DMS79 (cell line): ENCODE measurements around the gene STEAP1B.
"Not testable (repeated sequence)": the region's sequence is repeated elsewhere in the genome, so short reads cannot be mapped to it uniquely, and the experiment has no call there.

ENCODE experiments used
- DNase-seq: peaks from one replicate; lab custom pipeline; 2025; lab: John Stamatoyannopoulos, UW

STEAP1B gene

DNA sequence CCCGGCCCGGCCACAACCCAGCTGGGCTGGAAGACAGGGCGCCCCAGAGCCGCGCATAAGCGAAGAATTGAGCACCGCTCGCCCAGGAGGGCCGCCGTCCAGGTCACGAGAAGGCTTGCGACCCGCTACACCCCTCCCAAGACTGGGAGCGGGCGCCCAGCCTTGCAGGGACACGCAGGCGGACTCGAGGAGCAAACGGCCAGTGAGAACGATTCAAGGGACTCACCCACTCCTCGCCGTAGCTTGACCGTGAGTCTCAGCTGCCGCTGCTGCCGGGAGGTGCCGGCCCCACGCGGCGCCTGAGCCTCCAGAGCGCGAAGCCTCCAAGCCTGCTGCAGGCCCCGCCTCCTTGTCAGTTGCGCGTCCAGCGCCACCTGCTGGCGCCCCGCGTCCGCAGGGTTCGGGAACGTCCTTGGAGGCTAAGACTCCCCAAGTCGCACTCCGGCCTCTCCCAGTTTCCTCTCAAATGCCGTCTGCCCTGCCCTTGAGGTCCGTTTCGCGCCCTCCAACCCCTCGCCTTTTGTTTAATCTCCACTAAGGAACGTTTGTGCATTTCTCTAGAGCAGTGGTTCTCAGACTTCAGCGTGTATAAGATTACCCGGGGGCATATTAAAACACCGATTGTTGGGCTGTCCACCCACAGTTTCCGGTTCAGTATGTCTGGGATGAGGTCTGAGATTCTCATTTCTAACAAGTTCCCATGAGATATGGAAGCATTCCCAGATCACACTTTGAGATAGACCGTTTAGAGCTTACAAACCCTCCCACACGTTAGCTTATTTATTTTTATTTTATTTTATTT, at the start of gene STEAP1B:
Gene STEAP1B (minus strand): TSS at position 301 of the 802 bp plus-strand sequence. CDS start 5,333 bp downstream, outside the sequence.
- not testable (repeated sequence) for DNase-seq

DNA sequence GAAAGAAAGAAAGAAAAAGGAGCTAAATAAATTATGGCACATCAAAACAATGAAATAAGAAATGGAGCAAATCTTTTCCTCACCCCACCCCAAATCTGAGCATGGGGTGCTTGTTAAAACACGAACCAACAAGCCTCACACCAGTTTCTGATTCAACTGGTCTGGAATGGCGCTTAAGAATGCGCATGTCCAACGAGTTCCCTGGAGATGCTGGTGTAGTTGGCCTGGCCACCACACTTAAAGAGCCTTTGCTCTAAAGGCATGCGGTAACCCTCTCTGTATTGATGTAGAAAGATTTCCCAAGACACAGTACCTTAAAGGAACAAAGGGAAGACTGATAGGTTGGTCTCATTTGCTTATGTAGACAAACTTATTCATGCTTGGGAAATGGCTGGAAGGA, 49.1 kb upstream of the STEAP1B start:
- DNase-seq: no peak

DNA sequence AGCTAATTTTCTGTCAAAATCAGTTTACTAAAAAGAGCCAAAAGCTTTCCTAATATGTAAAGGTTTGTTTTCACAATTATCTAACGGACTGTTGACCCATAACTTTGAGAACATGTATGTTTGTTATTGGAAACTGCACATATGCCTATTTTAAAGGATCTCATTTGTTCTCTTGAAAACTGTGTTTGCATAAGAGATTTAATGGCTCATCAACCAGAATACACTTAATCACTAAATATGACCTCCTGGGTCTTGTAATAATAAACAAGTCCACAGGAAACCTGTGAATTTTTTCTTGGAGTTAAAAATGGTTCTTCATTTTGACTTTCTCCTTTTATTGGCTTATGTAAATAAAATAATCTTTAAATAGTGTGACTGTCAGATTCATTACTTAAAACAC, 48.3 kb upstream of the STEAP1B start:
- DNase-seq: no peak

DNA sequence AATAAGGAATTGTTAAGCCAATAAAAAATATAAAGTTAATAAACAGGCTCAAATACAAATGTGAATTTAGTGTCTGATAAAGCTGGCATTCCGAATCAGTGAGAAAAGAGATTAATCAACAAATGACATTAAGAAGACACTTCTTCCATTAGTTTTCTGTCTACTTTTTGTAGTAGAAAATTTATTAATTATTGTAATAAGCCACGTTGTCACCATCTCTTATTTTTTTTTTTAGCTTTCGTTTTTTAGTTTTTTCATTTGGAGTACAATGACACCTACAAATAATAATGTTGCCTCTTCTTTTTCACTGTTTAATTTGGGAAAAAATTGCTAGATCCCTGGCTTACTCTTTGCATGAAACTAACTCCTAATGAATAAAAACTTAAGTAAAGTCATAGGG, 46.8 kb upstream of the STEAP1B start:
- DNase-seq: no peak

DNA sequence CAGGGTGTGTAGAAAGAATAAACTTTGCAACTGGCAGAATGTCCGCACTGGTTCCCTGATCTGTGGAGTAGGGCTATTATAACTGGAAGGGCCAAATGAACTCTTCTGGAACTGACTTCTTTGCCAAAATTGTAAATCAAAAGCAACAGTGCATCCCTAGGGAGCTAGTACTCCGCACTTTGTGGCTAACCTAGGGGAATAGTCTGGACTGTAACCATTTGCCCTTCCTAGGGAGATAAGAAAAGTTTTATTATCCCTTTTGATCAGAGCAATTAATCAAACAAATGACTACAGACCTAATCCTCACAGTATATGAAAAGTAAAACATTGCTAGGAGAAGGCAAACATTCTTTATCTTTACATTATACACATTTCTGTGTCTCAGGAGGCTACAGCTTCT, 45.5 kb upstream of the STEAP1B start:
- DNase-seq: no peak

DNA sequence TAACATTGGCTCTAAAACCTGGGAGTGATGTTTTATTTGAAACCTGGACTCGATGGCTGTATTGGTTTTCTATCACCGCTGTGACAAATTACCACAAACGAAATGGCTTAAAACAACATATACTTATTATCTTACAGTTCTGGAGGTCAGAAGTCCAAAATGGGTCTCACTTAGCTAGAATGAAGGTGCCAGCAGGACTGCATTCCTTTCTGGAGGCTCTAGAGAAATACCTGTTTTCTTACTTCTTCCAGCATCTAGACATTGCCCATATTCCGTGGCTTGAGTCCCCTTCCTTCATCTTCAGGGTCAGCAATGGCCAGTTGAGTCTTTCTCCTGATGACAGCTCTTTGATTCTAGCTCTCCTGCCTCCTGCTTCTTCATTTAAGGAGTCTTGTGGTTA, 44.3 kb upstream of the STEAP1B start:
- no peak for DNase-seq

DNA sequence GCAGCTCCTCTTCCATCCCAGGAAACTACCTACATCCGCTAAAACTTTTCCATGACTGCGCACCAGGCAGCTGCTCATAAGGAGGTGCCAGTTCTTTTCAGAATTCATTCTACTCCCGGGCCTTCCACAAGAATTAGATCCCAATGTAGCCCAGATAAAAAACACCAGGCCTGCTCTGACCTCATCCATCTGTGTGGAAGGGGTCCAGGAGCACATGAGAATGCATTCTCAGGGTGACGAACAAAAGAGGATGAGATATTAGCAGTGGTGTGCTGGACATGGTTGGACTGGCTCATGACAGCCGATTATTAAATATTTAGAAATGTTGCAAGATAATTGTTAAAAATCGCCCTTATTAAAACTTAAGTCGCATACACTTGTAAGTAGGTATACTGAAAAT, 43.2 kb upstream of the STEAP1B start:
- no peak for DNase-seq

DNA sequence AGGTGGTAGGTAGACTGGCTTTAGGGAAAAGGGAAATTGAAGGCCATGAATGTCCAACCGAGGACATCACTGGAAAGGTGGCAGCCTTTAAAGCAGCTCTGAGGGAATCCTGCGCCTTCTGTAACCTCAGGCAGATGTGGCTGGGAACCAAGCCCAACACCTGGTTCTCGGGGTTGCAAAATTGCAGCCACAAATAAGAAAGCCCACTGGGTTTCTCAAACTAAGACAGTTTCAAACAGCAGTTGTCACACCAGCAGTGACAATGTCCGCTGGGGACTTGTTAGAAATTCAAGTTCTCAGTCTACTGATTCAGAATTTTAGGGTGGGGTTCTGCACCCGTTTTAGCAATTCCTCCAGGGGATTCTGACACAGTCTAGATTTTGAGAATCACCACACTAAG, 42.7 kb upstream of the STEAP1B start:
- no peak for DNase-seq

DNA sequence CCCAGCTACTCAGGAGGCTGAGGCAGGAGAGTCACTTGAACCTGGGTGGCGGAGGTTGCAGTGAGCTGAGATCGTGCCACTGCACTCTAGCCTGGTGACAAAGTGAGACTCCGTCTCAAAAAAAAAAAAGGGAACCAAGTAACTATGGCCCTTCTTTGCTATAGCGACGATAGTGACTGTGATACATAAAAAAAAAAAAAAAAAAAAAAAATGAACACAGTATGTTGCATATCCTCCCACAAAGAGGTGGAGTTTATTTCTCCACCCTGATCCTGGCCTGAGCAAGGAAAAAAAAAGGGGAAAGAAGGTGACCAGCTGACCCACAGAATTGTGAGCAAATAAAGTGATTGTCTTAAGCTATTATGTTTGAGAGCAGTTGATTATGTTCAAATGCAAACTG, 42.3 kb upstream of the STEAP1B start:
- no peak for DNase-seq

DNA sequence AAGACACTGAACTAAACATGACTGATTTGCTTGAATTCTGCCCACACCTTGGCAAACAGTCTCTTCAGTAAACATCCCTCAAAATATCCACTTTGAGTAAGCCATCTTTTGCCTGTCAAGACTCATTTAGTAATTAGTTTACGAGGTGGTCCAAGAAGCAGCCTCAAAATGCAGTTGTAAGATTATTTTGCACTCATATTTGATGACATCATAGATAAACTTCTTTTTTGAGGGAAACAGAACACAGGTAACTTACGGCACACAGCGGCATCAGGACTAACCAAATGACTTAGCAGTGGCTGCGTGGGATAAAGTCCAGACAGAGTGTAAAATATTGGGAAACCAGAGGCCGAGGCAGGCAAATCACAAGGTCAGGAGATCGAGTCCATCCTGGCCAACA, 41.8 kb upstream of the STEAP1B start:
- DNase-seq: no peak

DNA sequence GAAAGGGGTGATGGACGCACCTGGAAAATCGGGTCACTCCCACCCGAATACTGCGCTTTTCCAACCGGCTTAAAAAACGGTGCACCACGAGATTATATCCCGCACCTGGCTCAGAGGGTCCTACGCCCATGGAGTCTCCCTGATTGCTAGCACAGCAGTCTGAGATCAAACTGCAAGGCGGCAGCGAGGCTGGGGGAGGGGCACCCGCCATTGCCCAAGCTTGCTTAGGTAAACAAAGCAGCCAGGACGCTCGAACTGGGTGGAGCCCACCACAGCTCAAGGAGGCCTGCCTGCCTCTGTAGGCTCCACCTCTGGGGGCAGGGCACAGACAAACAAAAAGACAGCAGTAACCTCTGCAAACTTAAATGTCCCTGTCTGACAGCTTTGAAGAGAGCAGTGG, 28.5 kb upstream of the STEAP1B start:
- not testable (repeated sequence) for DNase-seq

DNA sequence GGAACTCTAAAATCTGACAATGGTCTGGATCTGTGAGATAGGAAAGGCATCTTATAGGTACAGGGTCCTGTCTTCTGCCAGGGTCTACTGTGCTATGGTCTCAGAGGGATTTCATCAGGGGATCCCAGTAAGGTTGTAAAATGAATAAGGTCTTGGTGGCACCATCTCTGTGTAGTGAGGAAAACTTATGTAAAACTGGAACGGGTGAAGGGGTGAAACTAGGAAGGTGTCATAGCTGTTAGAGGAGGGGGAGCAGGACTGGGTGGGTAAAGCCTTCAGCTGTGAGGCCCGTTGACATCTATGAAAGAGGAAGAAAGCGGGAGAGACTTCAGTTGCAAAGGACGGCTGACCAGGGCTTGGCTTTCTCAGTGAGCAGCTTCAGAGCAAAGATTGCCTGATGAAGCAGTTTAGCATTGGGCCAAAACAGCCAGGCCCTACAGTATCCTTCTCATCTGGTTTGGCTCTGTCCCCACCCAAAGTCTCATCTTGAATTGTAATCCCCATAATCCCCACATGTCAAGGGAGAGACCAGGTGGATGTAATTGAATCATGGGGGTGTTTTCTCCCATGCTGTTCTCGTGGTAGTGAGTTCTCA, 24.5 kb upstream of the STEAP1B start:
- not testable (repeated sequence) for DNase-seq

DNA sequence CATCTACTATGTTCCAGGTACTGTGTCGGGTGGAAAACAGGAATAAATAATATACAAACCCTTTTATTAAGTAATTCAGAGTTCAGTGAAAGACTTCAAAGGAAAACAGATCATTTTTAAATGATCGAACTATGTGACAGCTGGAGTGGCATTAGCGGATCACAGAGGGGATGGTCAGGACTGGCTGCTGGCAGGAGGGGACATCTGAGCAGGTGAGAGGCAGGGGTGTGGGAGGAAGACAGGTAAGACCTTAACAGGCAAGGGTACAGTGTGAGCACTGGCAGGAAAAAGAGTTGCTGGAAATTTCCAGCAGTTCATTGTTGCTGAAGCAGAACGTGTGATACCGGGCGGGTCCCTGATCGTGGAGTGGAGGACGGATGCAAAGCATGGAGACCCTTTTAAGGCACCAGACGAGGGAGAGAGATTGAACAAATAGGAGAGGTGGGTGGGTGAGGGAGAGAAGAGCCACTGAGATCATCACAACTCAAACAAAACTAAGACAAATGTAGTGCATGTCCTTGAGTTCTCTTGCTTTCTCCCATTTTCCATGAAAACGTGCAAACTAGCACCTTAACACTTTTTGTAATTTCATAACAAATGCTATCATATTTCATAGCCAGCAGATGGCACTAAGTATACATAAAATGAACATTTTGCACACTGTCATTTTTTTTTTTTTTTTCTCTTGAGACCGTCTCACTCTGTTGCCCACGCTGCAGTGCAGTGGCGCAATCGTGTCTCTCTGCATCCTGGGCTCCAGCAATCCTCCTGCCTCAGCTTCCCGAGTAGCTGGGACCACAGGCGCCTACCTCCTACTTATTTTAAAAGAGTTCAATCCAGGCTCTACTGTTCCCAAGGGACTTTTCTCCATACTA, 23.7 kb upstream of the STEAP1B start:
- DNase-seq: not testable (repeated sequence)

DNA sequence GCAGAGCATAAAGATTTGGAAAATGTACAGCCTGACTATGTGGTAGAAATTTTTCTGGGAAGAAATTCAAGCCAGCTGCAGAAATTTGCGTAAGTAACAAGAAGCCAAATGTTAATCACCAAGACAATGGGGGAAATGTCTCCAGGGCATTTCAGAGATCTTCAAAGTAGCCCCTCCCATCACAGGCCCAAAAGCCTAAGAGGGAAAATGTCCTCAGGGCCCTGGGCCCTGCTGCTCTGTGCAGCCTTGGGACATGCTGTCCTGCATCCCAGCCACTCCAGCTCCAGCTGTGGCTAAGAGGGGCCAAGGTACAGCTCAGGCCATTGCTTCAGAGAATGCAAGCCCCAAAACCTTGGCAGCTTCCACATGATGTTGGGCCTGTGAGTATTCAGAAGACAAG, 19.6 kb upstream of the STEAP1B start:
- DNase-seq: not testable (repeated sequence)

DNA sequence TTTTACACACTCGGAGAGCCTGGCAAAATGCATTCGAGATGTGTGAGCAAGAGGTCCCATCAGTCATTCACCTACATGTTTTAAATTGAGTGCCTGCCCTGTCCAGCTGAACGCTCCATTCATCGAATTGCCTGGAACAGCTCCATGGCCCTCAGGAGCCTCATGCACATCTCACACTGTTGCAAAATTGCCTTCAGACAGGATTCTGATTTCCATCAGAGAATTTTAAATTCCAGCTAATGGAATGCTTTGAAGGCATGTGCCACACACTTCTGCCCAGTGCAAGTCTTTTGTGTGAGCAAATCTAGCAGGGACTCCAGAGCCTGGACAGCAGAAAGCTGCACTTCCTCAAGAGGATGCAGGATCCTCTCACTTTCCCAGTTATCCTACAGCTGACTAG, 17.0 kb upstream of the STEAP1B start:
- not testable (repeated sequence) for DNase-seq

DNA sequence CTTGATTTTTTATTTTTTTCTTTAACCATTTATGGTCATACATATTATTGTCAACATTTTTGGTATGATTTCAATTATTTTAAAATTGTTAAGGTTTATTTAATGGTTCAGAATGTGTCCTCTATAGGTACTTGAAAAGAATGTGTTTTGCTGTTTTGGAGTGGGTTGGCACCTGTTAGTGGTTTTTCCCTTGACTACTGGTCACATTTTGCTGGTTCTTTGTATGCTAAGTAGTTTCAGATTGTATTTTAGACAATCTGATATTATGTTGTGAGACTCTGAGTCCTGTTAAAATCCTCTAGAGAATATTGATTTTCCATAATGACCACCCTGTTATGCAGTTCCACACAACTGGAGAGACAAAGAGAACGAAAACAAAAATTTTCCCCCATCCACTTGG, 15.0 kb upstream of the STEAP1B start:
- not testable (repeated sequence) for DNase-seq

DNA sequence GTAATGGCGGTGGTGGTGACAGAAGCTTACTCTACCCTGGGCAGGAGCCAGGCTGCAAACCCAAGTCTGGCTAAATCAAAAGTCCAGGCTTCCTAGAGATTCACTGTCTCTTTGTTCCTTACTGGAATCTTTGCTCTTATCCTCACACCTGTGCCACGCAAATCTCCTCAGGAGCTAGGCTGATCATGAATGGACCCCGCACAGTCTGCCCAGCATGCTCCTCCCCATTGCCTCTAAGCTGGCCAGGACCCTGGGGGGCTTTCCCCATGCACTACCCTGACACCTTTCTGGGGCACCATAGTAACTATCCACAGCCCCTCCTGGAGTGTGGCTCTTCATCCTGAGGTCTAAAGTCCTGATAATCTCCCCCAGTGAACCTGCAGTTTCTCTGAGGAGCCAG, 7.3 kb upstream of the STEAP1B start:
- DNase-seq: not testable (repeated sequence)

DNA sequence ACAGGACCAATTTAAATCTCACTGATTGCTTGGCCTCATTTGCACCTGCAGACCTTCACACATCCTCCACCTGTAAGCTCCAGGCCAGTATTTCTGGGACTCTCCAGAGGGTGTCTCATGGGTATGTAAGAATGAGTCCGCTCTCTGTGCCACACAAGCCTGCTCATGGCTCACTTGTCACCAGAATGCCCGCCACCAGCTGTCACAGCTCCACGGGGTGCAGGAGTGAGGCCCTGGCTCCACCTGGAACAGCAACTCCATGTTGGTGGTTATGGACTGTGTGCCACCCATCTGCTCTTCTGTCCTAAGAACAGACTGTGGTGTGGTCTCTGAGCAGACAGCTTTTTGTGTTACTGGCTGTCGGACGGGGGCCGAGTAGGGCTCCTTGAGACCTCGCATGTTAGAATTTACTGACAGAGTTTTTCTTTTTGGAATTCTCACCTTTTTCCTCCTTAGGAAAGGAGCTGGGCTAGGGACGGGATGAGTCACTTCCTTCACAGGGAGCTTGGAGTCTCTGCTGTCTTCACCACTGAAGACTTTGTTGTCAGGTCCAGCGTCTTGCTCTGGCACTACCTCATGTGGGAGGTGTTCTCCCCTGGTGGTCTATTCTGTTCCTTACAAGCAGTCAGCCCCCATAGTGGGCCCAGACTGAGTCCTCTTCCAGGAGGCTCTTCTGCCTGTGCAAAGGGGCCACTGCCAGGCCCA, 6.5 kb upstream of the STEAP1B start:
- not testable (repeated sequence) for DNase-seq

DNA sequence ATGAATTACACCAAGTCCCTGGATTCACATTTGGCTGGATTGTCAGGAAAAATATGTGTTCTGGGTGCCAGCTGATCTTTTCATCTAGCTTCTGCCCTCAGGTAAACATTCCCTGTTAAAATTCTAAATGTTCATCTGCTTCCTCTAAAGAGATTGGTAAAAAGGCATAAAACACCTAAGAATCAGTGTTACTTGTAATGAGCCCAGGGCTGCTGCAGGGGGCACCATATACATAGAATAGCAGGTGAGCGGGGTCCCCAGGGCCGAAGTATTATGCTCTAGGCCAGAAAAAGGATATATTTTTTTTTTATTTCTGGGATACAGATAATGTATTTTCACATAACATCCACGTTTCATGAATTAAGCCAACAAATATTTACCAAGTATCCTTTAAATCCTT, 4.5 kb upstream of the STEAP1B start:
- DNase-seq: not testable (repeated sequence)

DNA sequence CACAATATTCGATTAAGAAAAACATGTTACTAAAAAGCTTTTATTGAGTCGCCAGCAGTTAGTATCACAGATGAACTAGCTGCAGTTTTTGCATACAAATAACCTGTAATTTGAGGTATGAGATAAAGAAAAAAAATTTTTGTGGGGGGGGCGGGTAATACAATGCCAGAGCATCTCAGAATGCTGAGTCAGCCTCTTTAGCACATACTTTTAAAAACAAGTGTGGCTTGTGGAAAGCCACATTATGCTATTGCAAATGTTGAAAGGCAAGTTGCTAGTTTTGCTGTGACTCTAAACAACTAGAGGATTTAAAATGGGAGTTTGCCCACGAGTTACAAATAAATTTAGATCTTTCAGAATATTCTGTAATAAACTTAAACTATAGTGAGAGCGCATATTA, 2.1 kb upstream of the STEAP1B start:
- DNase-seq: not testable (repeated sequence)

DNA sequence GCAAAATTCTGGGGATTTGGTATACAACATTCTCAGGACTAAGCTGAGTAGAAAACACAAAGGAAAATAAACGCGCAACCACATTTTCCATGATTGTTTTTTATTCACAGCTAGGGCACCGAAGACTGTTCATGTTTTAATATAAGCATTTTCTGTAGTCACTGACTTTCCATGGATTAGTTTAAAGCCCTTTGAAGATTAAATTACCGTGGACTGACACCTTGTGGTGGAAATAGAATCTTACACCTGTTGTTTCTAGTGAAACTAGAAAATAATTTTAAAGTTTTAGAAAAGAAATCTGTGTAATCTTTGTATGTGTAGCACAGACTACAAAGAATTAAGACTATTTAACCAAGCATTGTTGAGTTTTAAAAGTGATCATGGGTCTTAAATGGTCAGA, 1.3 kb upstream of the STEAP1B start:
- DNase-seq: not testable (repeated sequence)

DNA sequence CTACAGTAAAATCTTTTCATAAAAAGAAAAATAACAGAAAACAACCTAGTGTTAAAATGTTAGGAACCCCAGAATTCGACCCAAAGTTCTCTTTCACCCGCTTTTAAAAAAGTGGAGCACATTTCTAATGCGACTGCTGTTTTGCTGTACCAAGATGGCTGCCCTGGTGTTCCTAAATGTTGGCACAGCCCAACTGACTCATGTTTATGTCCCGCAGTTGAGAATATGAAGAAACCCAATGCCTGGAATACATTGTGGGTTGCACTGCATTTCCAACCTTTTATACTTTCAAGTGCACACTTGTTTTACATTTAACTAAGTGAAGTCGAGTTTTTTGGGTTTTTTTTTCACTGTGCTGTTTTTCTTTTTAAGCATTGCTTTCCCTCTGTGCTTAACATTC, 944 bp downstream of the STEAP1B start:
- DNase-seq: no peak
